Islet precursor cell (in vitro differentiated cells): ENCODE results near the gene METTL1.
A peak's percentile ranks its signal among the peaks of the same experiment; 100 is the strongest.

Experiments
- DNase-seq: peaks from one replicate; pipeline ENCODE4 v3.0.0-alpha.2; 2018

Gene METTL1

GRCh38 chr12:57751788-57752667 lies 19.9 kb downstream of the METTL1 start, which contains the start of gene CDK4:
Gene CDK4, minus strand, starts transcription at chr12:57752310. Its CDS starts 593 bp downstream, at chr12:57751717.
- peak; percentile 100 for DNase-seq

GRCh38 chr12:57751432-57751787 lies 20.5 kb downstream of the METTL1 start:
- DNase-seq: no peak

- peak; percentile 43 for DNase-seq
Measured at GRCh38 chr12:57750561-57751431, 21.1 kb downstream of the METTL1 start.

- DNase-seq: no peak
Measured at GRCh38 chr12:57749061-57749460, 22.8 kb downstream of the METTL1 start.

- DNase-seq: no peak
Measured at GRCh38 chr12:57746025-57746424, 25.9 kb downstream of the METTL1 start.

- no peak for DNase-seq
Measured at GRCh38 chr12:57745485-57745881, 26.4 kb downstream of the METTL1 start.

- peak; percentile 97 for DNase-seq
Measured at GRCh38 chr12:57744777-57745484, 27.0 kb downstream of the METTL1 start, which contains the start of gene TSPAN31. Gene TSPAN31, plus strand, starts transcription at chr12:57745039. Its CDS starts 116 bp downstream, at chr12:57745155.

- no peak for DNase-seq
Measured at GRCh38 chr12:57744194-57744776, 27.6 kb downstream of the METTL1 start.

GRCh38 chr12:57743769-57744168 lies 28.1 kb downstream of the METTL1 start:
- no peak for DNase-seq

- DNase-seq: peak; percentile 79
Measured at GRCh38 chr12:57741844-57742738, 29.8 kb downstream of the METTL1 start.

- DNase-seq: no peak
Measured at GRCh38 chr12:57741413-57741789, 30.5 kb downstream of the METTL1 start.

- no peak for DNase-seq
Measured at GRCh38 chr12:57740656-57741412, 31.1 kb downstream of the METTL1 start.

GRCh38 chr12:57739914-57740538 lies 31.9 kb downstream of the METTL1 start:
- DNase-seq: no peak

- no peak for DNase-seq
Measured at GRCh38 chr12:57739387-57739786, 32.5 kb downstream of the METTL1 start.

GRCh38 chr12:57738661-57739237 lies 33.2 kb downstream of the METTL1 start, which contains the start of gene AGAP2:
Gene AGAP2, minus strand, starts transcription at chr12:57738742. Its CDS starts 496 bp downstream, at chr12:57738246.
- no peak for DNase-seq

- peak; percentile 73 for DNase-seq
Measured at GRCh38 chr12:57737467-57738460, 34.1 kb downstream of the METTL1 start.

- no peak for DNase-seq
Measured at GRCh38 chr12:57736741-57737466, 35.0 kb downstream of the METTL1 start.
